ENCODE data around the gene RRAGD.
"Not testable (repeated sequence)": the region's sequence is repeated elsewhere in the genome, so short reads cannot be mapped to it uniquely, and the experiment has no call there.

The RRAGD gene

DNA sequence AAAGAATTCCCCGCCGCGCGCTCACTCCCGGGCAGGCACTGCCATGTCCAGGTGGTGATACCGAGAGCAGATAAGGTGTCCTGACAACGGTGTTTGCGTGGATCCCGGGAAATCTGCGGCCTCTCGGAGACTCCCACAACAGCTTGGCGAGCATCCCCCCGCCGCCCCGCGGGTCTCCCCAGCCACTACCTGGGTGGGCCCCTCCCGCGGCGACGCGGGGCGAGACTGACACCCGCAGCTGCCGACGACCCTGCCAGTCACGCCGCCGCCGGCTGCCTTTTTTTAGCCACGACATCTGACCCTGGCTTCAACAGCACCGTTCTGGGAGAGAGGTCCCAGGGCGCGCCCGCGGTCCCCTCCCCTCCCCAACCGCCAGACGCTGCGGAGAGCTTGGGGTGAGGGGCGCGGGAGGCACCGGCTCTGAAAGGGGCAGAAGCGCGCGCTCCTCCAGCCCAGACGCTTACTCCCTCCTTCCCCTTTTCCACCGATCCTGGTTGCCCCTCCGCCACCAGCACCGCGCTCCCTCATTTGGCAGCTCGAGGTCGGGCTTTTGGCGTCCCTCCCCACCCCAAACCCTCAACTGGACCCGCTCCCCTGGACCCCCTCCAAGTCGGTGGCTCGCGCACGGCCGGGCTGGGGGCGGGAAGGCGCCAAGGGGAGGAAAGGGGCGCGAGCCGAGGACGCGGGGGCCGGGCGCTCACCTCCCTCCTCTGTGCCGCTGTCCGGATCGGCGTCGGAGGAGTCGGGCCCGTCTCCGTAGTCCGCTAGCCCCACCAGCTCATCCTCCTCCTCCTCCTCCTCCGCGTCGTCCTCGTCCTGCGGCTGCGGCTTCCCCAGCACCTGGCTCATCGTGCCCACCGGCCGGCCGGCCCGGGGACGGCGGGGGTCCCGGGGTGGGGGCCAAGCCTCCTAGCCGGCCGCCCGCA lies 665 bp downstream of the RRAGD start:
- DNase-seq: peak; percentile 57

DNA sequence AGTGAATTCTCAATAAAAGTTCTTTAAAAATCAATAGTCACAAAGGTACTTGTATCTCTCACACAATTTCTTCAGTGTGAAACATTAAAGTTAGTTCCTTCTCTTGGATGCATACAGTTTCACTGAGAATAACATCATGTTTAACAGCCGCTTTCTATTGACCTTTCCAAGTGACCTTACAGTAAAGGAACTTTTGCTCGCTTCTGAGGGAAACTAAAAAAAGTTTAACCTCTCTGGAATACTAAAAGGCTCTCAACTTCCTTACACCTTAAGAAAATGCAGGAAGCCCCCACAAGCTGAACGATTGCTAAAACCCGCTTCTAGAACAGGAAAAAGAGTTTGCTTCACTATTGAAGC lies 1.3 kb downstream of the RRAGD start:
- no peak for DNase-seq

DNA sequence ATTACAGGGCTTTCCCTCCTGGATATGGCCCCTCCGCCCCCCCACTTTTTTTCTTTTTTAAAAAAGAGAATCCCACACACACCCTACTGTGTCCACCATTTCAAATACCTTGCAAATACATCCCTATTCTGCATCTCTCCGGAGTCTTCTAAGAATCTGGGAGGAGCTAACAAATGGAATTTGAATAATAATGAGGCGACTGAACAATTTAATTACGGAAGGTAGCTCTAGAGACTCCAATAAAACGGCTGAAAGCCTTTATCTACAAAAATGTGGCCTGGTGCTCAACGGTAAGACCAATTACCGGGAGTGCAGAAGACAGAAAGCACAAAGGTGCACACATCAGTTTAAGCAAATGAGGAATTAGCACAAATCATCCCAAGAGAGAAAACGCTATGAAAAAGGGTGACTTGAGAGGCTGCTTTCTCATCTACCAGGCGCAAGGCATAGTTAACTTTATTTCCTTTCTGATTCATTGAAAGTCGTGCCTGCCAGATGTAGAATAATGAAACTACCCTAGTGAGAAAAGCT lies 1.8 kb downstream of the RRAGD start:
- no peak for DNase-seq

DNA sequence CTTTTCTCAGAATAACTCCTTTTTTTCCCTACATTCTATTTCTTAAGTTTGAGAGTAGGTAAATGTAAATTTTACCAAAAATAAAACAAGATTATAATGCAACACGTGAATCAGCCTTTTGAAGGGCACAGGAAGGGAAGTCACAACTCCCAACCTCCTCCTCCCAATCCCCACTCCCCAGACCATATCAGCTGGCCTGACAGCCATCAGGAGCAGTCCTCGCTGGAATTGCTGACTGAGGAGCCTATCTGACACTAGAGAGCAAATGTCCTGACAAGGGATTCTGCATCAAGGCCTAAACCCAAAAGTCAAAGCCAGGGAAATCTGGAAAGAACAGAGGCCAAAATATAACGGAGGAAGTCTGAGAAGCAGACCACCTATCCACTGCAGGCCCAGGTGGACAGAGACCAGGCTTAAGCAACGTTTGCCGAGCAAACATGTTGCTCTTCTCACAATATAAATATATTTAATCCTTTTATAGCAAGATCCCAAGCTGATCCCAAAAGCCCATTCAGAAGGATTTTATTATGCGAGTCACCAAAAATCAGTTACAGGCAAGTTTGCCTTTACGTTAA lies 2.5 kb downstream of the RRAGD start:
- no peak for DNase-seq

DNA sequence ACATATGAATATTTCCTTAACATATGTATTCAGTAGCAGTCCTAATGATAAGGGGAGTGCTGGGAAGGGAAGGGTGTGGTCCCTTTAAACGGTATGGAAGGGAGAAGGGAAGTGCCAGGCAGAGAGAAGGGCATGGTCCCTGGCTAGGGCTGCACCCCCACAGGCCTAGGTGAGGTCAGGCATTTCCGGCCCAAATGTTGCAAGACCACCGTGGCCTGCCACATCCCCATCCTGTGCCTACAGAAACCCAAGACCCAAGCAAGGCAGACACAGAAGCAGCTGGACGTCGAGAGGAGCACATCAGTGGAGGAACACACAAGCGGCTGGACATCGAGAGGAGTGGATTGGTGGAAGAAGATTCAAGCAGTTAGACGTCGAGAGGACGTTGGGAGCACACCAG lies 5.9 kb downstream of the RRAGD start:
- DNase-seq: no peak

DNA sequence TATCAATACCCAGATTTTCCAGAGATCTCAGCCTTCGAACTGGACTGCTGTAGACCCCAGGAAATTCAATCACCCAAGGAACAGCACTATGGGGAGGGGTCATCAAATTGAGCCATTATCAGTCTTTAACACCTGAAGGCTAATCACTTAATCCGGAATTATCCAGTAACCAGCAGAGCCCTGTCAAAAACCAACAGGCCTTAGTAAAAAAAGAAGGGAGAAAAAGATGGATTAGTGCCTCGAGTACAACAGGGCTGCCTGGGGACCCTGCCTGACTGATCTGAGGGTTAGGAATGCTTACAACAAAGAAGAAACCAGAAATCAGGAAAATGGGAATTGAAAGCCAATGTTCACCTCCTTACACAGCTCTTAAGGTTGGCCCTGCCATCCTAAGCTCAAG lies 7.6 kb downstream of the RRAGD start:
- no peak for DNase-seq

DNA sequence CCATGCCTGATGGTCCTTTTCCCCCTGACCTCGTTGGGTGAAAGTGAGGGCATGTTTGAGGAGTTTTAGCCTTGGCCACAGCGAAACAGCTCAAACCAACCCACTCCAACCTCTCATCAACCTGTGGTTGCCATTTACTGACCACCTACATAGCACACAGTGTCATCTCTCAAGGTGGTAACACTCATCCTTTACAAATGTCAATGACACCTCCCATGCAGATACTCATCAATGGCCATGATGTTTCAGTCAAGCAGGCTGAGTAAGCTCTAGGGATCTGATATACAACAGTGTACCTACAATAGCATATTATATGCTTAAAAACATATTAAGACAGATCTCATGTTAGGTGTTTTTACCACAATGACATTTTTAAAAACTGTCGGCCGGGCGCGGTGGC lies 9.3 kb downstream of the RRAGD start:
- DNase-seq: no peak

DNA sequence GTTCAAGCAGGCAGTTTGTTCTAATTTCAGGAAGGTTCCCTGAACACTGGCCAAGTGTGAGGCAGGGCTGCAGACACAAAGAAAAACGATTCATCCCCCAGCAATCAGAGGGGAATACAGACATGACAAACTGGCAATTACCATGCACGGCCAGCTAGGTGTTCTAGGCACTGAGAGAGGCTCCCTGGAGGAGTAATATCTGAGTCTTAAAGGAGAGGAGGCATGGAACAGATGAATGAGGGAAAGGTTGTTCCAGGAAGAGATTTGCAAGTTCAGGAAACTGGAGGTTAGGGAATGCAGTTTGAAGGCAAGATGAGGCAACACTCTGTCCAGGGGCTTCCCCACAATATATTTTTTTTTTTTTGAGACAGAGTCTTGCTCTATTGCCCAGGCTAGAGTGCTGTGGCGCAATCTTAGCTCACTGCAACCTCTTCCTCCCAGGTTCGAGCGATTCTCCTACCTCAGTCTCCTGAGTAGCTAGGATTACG lies 11.1 kb downstream of the RRAGD start:
- DNase-seq: no peak

DNA sequence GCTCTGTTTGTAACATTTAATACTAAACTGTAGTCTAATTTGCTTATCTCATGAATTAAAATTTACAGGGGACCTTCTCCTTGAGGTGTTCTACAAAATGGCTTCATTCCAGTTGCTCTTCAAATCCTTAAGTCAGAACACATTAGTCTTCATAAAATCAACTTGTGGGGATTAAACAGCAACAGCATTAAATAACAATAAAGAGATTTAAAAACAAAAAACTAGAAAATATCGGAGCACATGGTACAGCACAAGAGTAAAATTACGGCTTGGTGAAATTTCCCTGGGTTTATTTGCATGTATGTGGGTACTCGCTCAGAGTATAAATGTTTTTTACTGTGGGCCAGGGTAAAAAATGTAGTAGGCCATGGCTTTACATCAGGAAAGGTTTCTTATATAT lies 12.0 kb downstream of the RRAGD start:
- no peak for DNase-seq

DNA sequence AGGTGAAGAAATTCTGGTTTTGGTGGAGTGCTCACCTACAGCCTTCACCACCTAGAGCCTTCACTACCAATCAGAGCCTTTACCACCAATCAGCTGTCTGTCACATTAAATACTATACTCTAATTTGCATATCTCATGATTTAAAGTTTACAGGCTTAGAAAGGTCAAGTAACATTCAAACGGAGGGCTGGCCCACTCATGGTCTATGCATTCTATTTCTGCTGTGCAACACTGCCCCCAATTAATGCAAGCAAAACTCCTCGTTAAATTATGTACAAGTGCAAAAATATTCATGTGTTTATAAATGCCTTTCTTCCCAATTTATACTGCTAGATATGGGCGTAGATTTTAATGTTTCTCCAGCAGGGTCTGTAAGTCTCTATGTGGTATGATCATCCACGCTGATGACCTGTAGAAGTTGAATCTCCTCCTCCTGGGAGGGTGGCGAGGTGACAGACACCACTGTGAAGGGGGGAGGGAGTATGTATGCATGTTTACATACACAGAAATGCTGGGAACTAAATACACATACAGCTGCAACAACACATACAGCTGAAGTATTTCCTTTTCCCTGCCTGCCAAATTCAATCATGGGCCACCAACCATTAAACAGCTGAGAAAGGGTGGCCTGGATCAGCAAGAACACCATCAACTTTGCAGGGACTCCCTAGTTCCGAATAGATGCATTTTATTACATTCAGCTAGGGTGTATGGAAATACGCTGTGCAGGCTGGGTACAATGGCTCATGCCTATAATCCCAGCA lies 13.1 kb downstream of the RRAGD start:
- no peak for DNase-seq

DNA sequence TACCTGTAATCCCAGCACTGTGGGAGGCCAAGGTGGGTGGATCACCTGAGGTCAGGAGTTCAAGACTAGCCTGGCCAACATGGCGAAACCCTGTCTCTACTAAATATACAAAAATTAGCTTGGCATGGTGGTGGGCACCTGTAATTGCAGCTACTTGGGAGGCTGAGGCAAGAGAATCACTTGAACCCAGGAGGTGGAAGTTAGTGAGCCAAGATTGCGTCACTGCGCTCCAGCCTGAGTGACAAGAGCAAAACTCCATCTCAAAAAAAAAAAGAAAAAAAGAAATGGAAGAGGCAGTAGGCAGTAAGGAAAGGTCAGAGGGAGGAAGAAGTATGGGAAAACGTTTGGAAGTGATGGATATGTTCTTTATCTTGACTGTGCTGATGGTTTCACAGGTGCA lies 14.2 kb downstream of the RRAGD start:
- not testable (repeated sequence) for DNase-seq

DNA sequence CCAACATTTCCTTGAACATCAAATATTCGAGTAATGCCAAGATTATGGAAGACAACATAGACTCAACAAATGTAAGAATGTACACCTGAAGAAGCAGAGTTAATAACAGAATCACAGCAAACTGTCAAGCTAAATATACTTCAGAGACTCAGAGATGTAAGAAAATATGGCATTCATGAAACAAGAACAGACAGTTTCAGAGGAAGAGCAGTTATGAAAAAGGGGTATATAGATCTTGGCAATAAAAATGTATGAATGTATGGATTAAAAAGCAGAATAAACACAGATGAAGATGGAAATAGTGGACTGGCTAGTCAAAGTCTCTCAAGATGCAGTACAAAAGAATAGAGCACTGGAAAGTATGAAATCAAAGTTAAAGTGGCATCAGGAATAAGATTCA lies 18.4 kb downstream of the RRAGD start:
- no peak for DNase-seq

DNA sequence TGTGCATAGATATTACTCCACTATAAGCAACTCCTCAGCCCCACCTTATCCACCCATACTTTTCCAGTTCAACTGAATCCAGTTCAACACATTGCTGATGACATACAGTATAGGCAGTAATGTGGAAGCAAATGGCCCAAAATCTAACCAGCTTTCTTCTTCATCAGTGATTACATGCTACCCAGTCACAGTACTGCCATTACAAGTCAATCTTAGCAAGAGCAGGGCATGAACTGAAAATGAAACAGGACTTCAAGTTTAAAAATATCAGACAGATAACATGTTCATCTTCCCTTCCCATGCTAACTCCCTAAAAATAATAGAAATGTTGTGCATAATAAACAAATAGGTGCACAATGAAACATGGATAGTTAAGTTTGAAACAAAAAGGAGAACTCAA lies 19.2 kb downstream of the RRAGD start:
- no peak for DNase-seq

DNA sequence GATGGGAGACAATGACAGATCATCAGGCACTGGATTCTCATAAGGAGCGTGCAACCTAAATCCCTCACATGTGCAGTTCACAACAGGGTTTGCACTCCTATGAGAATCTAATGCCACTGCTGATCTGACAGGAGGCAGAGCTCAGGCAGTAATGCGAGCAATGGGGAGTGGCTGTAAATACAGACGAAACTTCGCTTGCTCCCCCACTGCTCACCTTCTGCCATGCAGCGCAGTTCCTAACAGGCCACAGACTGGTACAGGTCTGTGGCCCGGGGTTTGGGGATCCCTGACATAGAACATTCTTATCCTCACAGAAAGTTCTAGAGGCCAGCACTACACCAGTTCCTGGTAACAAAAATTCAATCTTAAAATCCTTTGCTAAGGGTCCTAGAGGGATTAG lies 23.2 kb downstream of the RRAGD start:
- no peak for DNase-seq

DNA sequence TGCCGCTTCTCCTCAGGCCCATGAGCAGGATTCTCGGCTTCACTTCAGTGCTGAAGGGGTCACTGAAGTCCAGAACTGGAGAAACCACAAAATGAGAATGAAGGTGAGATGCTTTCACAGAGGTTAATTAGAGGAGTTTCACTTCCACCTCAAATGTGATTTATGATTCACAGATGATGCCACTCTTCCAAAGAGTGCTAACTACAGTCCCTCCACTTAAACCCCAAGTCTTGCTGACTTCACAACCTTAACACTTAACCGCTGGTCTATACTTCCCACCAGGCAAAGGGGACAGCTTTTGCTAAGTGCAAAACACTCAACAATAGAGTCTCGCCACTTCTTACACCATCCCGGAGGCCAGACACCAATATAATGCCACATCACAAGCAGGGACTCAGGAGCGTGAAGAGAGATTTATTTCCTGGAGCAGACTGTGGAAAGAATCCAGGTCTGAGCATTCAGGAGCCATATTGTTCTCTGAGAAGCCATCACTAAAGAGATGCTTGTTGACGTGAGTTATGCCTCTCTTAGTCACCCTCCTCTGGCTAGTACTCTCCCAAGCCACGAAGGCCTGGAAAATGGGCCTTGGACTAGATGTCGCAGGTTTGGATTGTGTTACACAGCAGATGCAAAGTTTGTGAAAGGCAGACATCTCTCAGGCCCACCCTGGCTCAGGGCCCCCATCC lies 24.4 kb downstream of the RRAGD start:
- no peak for DNase-seq

DNA sequence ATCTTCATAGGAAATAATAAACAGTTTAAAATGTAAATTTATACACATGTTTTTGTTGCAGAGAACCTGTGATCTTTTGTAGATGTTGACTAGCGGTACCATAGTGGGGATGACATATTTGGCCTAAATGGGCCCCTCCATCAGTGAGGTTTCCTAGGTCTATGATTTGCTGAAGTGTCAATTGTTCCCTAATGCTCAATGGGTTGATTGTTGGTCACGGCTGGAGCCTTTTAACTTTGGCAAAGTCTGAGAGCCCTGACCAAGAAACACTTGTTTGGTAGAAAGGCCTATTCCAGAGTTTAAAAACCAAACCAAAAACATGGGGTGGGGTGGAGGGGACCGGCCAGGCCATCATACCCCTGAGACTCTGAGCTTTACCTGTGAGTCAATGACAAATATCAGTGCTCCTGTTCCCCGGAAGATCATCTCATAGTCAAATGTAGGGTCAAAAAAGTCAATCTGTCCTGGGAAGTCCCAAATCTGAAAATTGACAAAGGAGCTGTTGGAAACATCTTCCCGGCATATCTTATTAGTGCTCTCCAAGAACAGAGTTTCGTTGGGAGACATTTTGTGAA lies 25.1 kb downstream of the RRAGD start:
- no peak for DNase-seq

DNA sequence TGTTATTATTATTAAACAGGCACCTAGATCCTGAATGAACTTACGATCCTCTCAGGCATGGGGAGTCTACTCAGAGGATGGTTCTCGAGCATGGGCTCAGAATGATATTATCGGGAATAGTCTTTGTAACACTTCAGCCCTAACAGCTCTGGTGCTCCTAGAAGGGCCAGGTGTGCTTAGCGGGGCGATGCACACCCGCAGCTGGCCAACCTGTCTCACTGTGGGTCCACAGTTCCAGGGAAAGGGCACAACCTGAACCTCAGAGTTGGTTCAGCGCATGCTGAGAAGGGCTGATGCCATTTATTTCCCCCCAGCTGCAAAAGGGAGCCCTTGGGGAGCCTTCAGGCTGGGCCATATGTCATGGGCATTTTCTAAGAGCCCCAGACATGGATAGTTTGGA lies 26.2 kb downstream of the RRAGD start:
- DNase-seq: no peak

DNA sequence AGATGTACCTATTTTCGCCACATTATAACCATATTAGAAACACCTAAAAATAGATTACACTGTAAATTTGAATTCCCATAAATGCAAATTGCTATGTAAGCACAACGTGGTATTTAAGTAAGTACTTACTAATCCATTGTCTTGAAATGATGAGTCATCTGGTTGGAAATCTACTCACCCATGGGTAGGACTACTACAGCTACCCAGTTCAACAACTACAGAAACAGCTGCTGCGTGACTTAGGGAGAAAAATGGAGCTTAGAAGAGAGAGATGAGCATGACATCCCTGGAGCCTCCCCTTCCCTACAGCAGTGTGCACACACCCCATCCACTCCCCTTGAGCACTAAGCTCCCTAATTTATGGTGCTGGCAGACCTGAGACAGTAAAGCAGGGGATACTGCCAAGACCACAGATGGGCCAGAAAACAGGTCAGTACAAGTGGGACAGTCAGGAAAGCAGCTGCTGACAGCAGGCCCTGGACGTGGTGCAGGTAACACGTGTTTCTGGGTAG lies 26.9 kb downstream of the RRAGD start:
- DNase-seq: no peak

DNA sequence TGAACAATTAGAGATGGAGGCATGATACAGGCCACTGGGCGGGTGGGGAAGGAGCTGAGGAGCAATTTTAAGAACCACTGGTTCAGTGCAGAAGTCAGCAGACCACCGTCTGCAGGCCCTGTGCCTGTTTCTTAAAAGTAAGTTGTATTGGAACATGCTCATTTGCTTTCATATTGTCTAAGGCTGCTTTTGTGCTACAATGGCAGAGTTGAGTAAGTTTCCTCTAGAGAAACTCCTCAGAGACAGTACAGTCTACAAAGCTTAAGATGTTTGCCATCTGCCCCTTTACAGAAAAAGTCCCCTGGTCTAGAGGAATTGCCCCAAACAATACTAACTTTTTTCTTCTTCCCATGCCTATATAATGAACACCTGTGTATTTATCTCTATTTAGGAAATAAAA lies 31.0 kb downstream of the RRAGD start:
- DNase-seq: no peak

DNA sequence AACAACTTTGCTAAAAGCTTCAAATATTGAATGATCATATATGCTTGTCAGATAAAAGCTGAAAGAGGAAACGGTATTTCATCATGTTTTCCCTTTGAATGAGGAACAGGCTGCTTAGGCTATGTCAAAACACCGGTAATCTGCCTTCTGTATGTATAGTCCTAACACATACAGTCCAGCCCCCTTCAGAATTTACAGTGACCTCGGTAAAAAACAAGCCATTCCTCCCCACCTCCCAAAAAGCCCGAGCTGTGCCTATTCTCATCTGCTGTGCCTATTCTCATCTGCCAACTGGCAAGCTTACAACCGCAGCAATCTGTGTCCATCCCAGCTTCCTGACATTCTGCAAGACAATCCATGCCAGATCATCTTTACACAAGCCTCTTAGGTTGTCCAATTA lies 32.8 kb downstream of the RRAGD start:
- DNase-seq: no peak

DNA sequence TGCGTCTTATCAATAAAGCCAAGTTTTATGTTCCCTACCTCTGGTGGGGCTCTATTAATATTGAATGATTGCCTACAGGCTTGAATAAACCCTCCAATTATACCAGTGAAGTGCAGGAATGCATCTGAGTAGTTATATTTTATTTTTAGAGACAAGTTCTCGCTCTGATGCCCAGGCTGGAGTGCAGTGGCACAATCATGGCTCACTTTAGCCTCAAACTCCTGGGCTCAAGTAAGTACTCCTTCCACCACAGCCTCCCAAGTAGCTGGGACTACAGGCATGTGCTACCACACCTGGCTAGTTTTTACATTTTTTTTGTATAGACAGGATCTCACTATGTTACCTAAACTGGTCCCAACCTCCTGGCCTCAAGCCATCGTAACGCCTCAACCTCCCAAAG lies 33.4 kb downstream of the RRAGD start:
- DNase-seq: no peak

Measured in stimulated activated CD4-positive, alpha-beta T cell treated with anti-CD3 and anti-CD28 coated beads, Interleukin-15, amount 100 ng/mL, for 24 hours (primary cell).